ENCODE results near the gene ACBD3. TPM values are rescaled to one million over a fixed set of nuclear protein-coding genes. Genes with fewer than 3 reads are reported as not detected.
A peak's percentile ranks its signal among the peaks of the same experiment; 100 is the strongest.

ACBD3 gene
- polyA plus RNA-seq, 1 of the 3 experiments (the other 2 are of a cell fraction) = 17.8 TPM

DNA sequence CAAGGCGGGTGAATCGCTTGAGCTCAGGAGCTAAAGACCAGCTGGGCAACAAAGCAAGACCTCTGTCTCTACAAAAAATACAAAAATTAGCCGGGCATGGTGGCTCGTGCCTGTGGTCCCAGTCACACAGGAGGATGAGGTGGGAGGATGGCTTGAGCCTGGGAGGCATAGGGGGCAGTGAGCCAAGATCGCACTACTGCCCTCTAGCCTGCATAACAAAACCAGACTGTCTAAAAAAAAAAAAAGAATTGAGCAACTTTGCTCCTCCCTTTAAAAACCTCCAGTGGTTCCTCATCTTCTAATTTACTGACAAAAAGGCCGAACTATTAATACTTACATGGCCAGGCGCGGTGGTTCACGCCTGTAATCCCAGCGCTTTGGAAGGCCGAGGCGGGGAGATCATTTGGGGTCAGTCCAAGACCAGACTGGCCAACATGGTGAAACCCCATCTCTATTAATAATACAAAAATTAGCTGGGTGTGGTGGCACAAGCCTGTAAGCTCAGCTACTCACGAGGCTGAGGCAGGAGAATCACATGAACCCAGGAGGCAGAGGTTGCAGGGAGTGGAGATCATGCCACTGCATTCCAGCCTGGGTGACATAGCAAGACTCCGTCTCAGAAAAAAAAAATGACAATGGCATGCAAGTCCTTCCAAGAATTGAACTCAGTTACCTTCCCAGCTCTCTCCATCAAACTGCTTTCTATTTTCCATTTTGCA is 4.4 kb downstream of the ACBD3 start:
- H3K27ac ChIP-seq (ENCODE audit: low read depth in 2 of 2, low read length in 1 of 2) = no peak overlapping the region
- peaks cover 12% of the 10 kb centered on the region for H3F3A ChIP-seq (replicated peaks; ENCODE audit: insufficient read depth)
- peaks cover 81% of the 10 kb centered on the region for H4K20me1 ChIP-seq (ENCODE audit: insufficient read depth)
- peak; percentile 51 for DNase-seq
- H2AFZ ChIP-seq (ENCODE audit: low read depth) = no peak overlapping the region
- peaks cover 13 to 31% of the 10 kb centered on the region in 2 experiments for H3K36me3 ChIP-seq (replicated peaks in 1 of 2; ENCODE audit: control insufficient read depth in 1 of 2, insufficient read depth in 2 of 2, low read length in 1 of 2)
- H3K79me2 ChIP-seq (ENCODE audit: insufficient read depth) = peaks cover 97% of the 10 kb centered on the region
- TF ChIP-seq GATA2 (CRISPR knock-in tag; IDR thresholded peaks at IDR 0.05) = no peak
- peak; percentile 17; the same call in 1 of the 2 replicates for TF ChIP-seq RAD21 (IDR thresholded peaks at IDR 0.05; ENCODE audit: low read length)
- TF ChIP-seq TAF1 (IDR thresholded peaks at IDR 0.05; ENCODE audit: borderline replicate concordance, low read depth, low read length) = no peak
- TF ChIP-seq EP300 (IDR thresholded peaks at IDR 0.05; ENCODE audit: borderline replicate concordance in 1 of 2, low read depth in 1 of 2, low read length in 1 of 2) = 0 out of 4 replicates have a peak, but pooled peaks of 1 of the 2 experiments have one; percentile 4
- TF ChIP-seq SIN3A (IDR thresholded peaks at IDR 0.05; ENCODE audit: borderline replicate concordance, low read depth, low read length) = 0 out of 2 replicates have a peak, but pooled peaks have one; percentile 36
- TF ChIP-seq, protein P1, sequence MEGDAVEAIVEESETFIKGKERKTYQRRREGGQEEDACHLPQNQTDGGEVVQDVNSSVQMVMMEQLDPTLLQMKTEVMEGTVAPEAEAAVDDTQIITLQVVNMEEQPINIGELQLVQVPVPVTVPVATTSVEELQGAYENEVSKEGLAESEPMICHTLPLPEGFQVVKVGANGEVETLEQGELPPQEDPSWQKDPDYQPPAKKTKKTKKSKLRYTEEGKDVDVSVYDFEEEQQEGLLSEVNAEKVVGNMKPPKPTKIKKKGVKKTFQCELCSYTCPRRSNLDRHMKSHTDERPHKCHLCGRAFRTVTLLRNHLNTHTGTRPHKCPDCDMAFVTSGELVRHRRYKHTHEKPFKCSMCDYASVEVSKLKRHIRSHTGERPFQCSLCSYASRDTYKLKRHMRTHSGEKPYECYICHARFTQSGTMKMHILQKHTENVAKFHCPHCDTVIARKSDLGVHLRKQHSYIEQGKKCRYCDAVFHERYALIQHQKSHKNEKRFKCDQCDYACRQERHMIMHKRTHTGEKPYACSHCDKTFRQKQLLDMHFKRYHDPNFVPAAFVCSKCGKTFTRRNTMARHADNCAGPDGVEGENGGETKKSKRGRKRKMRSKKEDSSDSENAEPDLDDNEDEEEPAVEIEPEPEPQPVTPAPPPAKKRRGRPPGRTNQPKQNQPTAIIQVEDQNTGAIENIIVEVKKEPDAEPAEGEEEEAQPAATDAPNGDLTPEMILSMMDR (IDR thresholded peaks at IDR 0.05) = peak; percentile 61
- TF ChIP-seq NFIC (IDR thresholded peaks at IDR 0.05; ENCODE audit: borderline replicate concordance) = peak; percentile 85
- TF ChIP-seq, protein P2, sequence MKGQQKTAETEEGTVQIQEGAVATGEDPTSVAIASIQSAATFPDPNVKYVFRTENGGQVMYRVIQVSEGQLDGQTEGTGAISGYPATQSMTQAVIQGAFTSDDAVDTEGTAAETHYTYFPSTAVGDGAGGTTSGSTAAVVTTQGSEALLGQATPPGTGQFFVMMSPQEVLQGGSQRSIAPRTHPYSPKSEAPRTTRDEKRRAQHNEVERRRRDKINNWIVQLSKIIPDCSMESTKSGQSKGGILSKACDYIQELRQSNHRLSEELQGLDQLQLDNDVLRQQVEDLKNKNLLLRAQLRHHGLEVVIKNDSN (IDR thresholded peaks at IDR 0.05; ENCODE audit: borderline replicate concordance, low read depth) = no peak
- TF ChIP-seq CHD2 (IDR thresholded peaks at IDR 0.05; ENCODE audit: low read length, partially characterized antibody) = no peak
- H3K9ac ChIP-seq = no peak overlapping the region
- CTCF ChIA-PET = interaction anchor here (0.6 to 7.1 kb wide), 10 partner anchors 10 to 117 kb away, joined by 3 to 48 read pairs (median 4); no protein-coding TSS in a partner anchor
- POLR2A ChIA-PET = no interaction called here
- peak overlapping the region; percentile 46 for H3K4me2 ChIP-seq
- no peak overlapping the region for H3K4me3 ChIP-seq (ENCODE audit: low read depth in 2 of 2, low read length in 1 of 2)
- peaks cover 0 to 12% of the 10 kb centered on the region in 2 experiments; a peak in 3 of 4 replicates for H3K4me1 ChIP-seq (ENCODE audit: control insufficient read depth in 1 of 2, insufficient read depth in 2 of 2, low read depth in 1 of 2, low read length in 1 of 2)
- no peaks in the 10 kb centered on the region for H3K9me3 ChIP-seq
- 66% methylated on average over 14 of the region's 14 CpGs for WGBS (ENCODE audit: low lambda C conversion rate)
- no peaks in the 10 kb centered on the region for H3K9me2 ChIP-seq
- no peaks in the 10 kb centered on the region for H3K27me3 ChIP-seq (ENCODE audit: insufficient read depth)

DNA sequence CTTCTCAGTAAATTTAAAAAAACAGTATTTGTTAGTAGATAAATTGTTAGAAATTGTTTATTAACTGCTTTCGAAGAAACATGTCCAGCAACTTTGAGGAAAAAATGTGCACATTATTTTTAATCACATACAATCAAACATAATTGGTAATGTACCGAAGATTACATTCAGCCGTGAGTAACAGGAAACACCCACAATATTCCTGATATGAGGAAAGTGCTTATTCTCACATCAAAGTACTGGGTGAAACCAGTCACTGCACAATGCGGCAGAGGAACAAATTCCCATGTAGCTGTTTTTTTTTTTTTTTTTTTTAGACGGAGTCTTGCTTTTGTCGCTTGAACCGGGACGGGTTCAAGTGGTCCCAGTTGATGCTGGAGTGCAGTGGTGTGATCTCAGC is 9.7 kb downstream of the ACBD3 start:
- POLR2A ChIA-PET = no interaction called here
- Histone ChIP-seq H3K9me3 (no peaks in the 10 kb centered on the region), H4K20me1 (ENCODE audit: insufficient read depth) (peaks cover 97% of the 10 kb centered on the region)
- no peak for TF ChIP-seq FOXM1 (IDR thresholded peaks at IDR 0.05; ENCODE audit: low read depth)
- TF ChIP-seq MEF2A (IDR thresholded peaks at IDR 0.05; ENCODE audit: borderline replicate concordance, low read depth) = no peak
- TF ChIP-seq, protein P1 (IDR thresholded peaks at IDR 0.05) = no peak
- no peak for TF ChIP-seq TAF1 (IDR thresholded peaks at IDR 0.05; ENCODE audit: borderline replicate concordance, low read depth, low read length)
- TF ChIP-seq FOXJ3 (CRISPR knock-in tag; IDR thresholded peaks at IDR 0.05) = no peak
- no peak for TF ChIP-seq EP300 (IDR thresholded peaks at IDR 0.05; ENCODE audit: borderline replicate concordance in 1 of 2, low read depth in 1 of 2, low read length in 1 of 2)
- no peak for TF ChIP-seq SIN3A (IDR thresholded peaks at IDR 0.05; ENCODE audit: borderline replicate concordance, low read depth, low read length)
- TF ChIP-seq ZBTB33 (IDR thresholded peaks at IDR 0.05; ENCODE audit: borderline replicate concordance, low read depth) = no peak
- no peak for TF ChIP-seq RFX5 (IDR thresholded peaks at IDR 0.05; ENCODE audit: low read length)
- no peak for TF ChIP-seq TEAD4 (IDR thresholded peaks at IDR 0.05; ENCODE audit: borderline replicate concordance, insufficient read depth)
- TF ChIP-seq TCF12 (IDR thresholded peaks at IDR 0.05) = no peak
- TF ChIP-seq NRF1 (IDR thresholded peaks at IDR 0.05; ENCODE audit: low read depth, low read length) = no peak

More for the DNA sequence above, 9.7 kb downstream of the ACBD3 start:
- peaks cover 100% of the 10 kb centered on the region for H3K79me2 ChIP-seq (ENCODE audit: insufficient read depth)
- no peak overlapping the region for H3K4me2 ChIP-seq
- no peak overlapping the region for H2AFZ ChIP-seq (ENCODE audit: low read depth)
- H3K9me2 ChIP-seq = no peaks in the 10 kb centered on the region
- H3K27ac ChIP-seq (ENCODE audit: low read depth in 2 of 2, low read length in 1 of 2) = no peak overlapping the region
- WGBS (ENCODE audit: low lambda C conversion rate) = 94% methylated on average over 8 of the region's 8 CpGs
- H3K27me3 ChIP-seq (ENCODE audit: insufficient read depth) = no peaks in the 10 kb centered on the region
- CTCF ChIA-PET = interaction anchor here (2.5 kb wide), 1 partner anchor 52 kb away, joined by 14 read pairs; no protein-coding TSS in a partner anchor
- H3K9ac ChIP-seq = no peak overlapping the region
- H3K4me3 ChIP-seq (ENCODE audit: low read depth in 2 of 2, low read length in 1 of 2) = no peak overlapping the region
- H3K4me1 ChIP-seq (ENCODE audit: control insufficient read depth in 1 of 2, insufficient read depth in 2 of 2, low read depth in 1 of 2, low read length in 1 of 2) = no peaks in the 10 kb centered on the region; a peak in 2 of 4 replicates
- H3K36me3 ChIP-seq (replicated peaks in 1 of 2; ENCODE audit: control insufficient read depth in 1 of 2, insufficient read depth in 2 of 2, low read length in 1 of 2) = peaks cover 7 to 25% of the 10 kb centered on the region in 2 experiments
- no peak for DNase-seq
- H3F3A ChIP-seq (replicated peaks; ENCODE audit: insufficient read depth) = peaks cover 13% of the 10 kb centered on the region
